Measurements from ENCODE around the gene LRRN3. TPM values are rescaled to one million over a fixed set of nuclear protein-coding genes. Genes with fewer than 3 reads are reported as not detected.

LRRN3 gene
- total and polyA plus RNA-seq, 2 of the 8 experiments (the other 6 are each of a cell fraction or from before 2014, with no cell fraction given): 0.20 to 0.32 TPM

- no peak overlapping the region for H3K27ac ChIP-seq (ENCODE audit: low read depth, low read length)
- no peak overlapping the region for H3K4ac ChIP-seq (replicated peaks; ENCODE audit: insufficient read length, low read depth, low read length)
- DNase-seq (ENCODE audit: low read depth in 1 of 2, low spot score in 2 of 2) (no peak), FAIRE-seq (no peak)
- no peak overlapping the region for H3K4me2 ChIP-seq (ENCODE audit: insufficient read depth in 1 of 2, low read depth in 2 of 2, low read length in 2 of 2)
- H3K56ac ChIP-seq (replicated peaks; ENCODE audit: insufficient read length, low read depth, low read length): no peak overlapping the region
- H4K5ac ChIP-seq (ENCODE audit: insufficient read length, low read depth, low read length): no peak overlapping the region
- no peak overlapping the region for H4K8ac ChIP-seq (ENCODE audit: extremely low read depth, insufficient read depth, low read length)
- CTCF ChIA-PET (ENCODE audit: partially characterized antibody): no interaction called here
- no peaks in the 10 kb centered on the region for H4K20me1 ChIP-seq (replicated peaks in 1 of 2; ENCODE audit: control insufficient read depth in 1 of 2, insufficient read depth in 2 of 2, low read length in 2 of 2)
- H2BK5ac ChIP-seq (ENCODE audit: low read depth, low read length): no peak overlapping the region
- no peak overlapping the region for H2BK12ac ChIP-seq (ENCODE audit: low read depth, low read length)
- H4K91ac ChIP-seq (replicated peaks; ENCODE audit: insufficient read length, low read length): no peak overlapping the region
- no peaks in the 10 kb centered on the region for H3K36me3 ChIP-seq (ENCODE audit: control insufficient read depth in 2 of 4, insufficient read depth in 4 of 4, low read length in 3 of 4)
- WGBS, 2 experiments (ENCODE audit: extremely low coverage in 1 of 2, insufficient coverage in 1 of 2, insufficient read length in 1 of 2, insufficient replicate concordance in 2 of 2, low coverage in 1 of 2, low lambda C conversion rate in 2 of 2, missing lambda C conversion rate in 1 of 2): 96% methylated on average over 2 of the region's 2 CpGs; no CpG with 5 or more reads in 1 of the 2 experiments
- no peak overlapping the region for H2AK5ac ChIP-seq (ENCODE audit: low read depth, low read length)
- H3K14ac ChIP-seq (ENCODE audit: insufficient read length): no peak overlapping the region
- no peak overlapping the region for H3K18ac ChIP-seq (ENCODE audit: extremely low read depth, low read length)
- POLR2A ChIA-PET (ENCODE audit: partially characterized antibody): no interaction called here
- H3K79me2 ChIP-seq (ENCODE audit: control insufficient read depth in 1 of 2, insufficient read depth in 2 of 2, low read length in 2 of 2): no peaks in the 10 kb centered on the region
- peaks cover 2 to 7% of the 10 kb centered on the region in 2 experiments; a peak in 1 of 4 replicates for H3K9me3 ChIP-seq (ENCODE audit: insufficient read depth in 2 of 2, low read depth in 1 of 2, low read length in 1 of 2)
- TF ChIP-seq CBX5 (IDR thresholded peaks at IDR 0.05; ENCODE audit: low read depth, low read length): no peak
- H3K4me3 ChIP-seq (ENCODE audit: extremely low read depth in 1 of 4, insufficient read depth in 2 of 4, low read depth in 3 of 4, low read length in 4 of 4): no peak overlapping the region
- H2BK15ac ChIP-seq (ENCODE audit: low read length): no peak overlapping the region
- no peak overlapping the region for H3K23ac ChIP-seq (ENCODE audit: insufficient read length)
- H3K9ac ChIP-seq (replicated peaks in 1 of 4; ENCODE audit: extremely low read depth in 1 of 4, low read depth in 3 of 4, low read length in 3 of 4): no peak overlapping the region
- no peaks in the 10 kb centered on the region for H3K27me3 ChIP-seq (replicated peaks in 1 of 4; ENCODE audit: control insufficient read depth in 3 of 4, extremely low read depth in 1 of 4, insufficient read depth in 3 of 4, low read length in 3 of 4)
- no peaks in the 10 kb centered on the region for H3K4me1 ChIP-seq (replicated peaks in 1 of 4; ENCODE audit: control insufficient read depth in 3 of 4, insufficient read depth in 4 of 4, low read length in 3 of 4)
- no peak overlapping the region for H2BK120ac ChIP-seq (replicated peaks; ENCODE audit: low read depth, low read length)
- no peak overlapping the region for H2BK20ac ChIP-seq (ENCODE audit: low read length)
- H3K23me2 ChIP-seq (ENCODE audit: low read depth, low read length): no peaks in the 10 kb centered on the region
- H2AFZ ChIP-seq (ENCODE audit: low read length): no peak overlapping the region
- no peaks in the 10 kb centered on the region for H3K79me1 ChIP-seq (ENCODE audit: low read depth, low read length)
Observed at GRCh38 chr7:111068618-111069017, 22.3 kb upstream of the LRRN3 start.

Measured in H1 (cell line).